Upper lobe of left lung (tissue), 4 donors: Measurements from ENCODE around the gene ASH1L.

ENCODE experiments used
- CTCF ChIP-seq, 6 experiments: fragments of 450-650 bp in 4 of 6; fragments of 200-600 bp in 2 of 6; sonication (generic) in 2 of 6; IDR thresholded peaks; one replicate each; pipeline ENCODE4 v1.5.1; 2016 to 2019; ENCODE audit warnings: antibody characterized with exemption in 6 of 6
- EP300 ChIP-seq, 4 donors: sonication (generic); formaldehyde crosslinking; IDR thresholded peaks; one replicate each; pipeline ENCODE4 v1.5.1; 2017; ENCODE audit warnings: antibody characterized with exemption in 4 of 4, control low read depth in 2 of 4
- POLR2A ChIP-seq, 4 donors: fragments of 450-650 bp; IDR thresholded peaks; one replicate each; pipeline ENCODE4 v1.5.1; 2016 to 2017; ENCODE audit warnings: antibody characterized with exemption in 4 of 4, mild to moderate bottlenecking in 2 of 4
- POLR2AphosphoS5 ChIP-seq, 2 donors: sonication (generic); formaldehyde crosslinking; IDR thresholded peaks; one replicate each; pipeline ENCODE4 v1.5.1; 2017; ENCODE audit warnings: antibody characterized with exemption in 2 of 2

- TF ChIP-seq CTCF (IDR thresholded peaks at IDR 0.05) = no peak
- no peak for TF ChIP-seq POLR2AphosphoS5 (IDR thresholded peaks at IDR 0.05)
- no peak for TF ChIP-seq POLR2A (IDR thresholded peaks at IDR 0.05)
- no peak for TF ChIP-seq EP300 (IDR thresholded peaks at IDR 0.05)
Measured at GRCh38 chr1:155318082-155318481, 244.5 kb downstream of the ASH1L start.
